ENCODE measurements around the gene CNOT6L. TPM values are rescaled to one million over a fixed set of nuclear protein-coding genes. Genes with fewer than 3 reads are reported as not detected.
A peak's percentile ranks its signal among the peaks of the same experiment; 100 is the strongest.

CNOT6L gene
- total RNA-seq, 1 donor from 2014 or later = 15.8 TPM

GRCh38 chr4:77819404-77819842, 255 bp upstream of the CNOT6L start:
- no peak for DNase-seq (ENCODE audit: low read depth)
- Histone ChIP-seq H3K4me3 (ENCODE audit: low read depth, low read length) (peak overlapping the region; percentile 95), H3K36me3 (ENCODE audit: control insufficient read depth, insufficient read depth, low read length) (no peaks in the 10 kb centered on the region), H3K27me3 (ENCODE audit: control insufficient read depth, insufficient read depth, low read length) (no peaks in the 10 kb centered on the region)
- TF ChIP-seq CTCF (IDR thresholded peaks at IDR 0.05; ENCODE audit: insufficient read depth, low read length, poor library complexity, severe bottlenecking) = no peak

- peak; percentile 61 for DNase-seq (ENCODE audit: low read depth)
- peak overlapping the region; percentile 95 for H3K4me3 ChIP-seq (ENCODE audit: low read depth, low read length)
- H3K36me3 ChIP-seq (ENCODE audit: control insufficient read depth, insufficient read depth, low read length) = no peaks in the 10 kb centered on the region
- peak; percentile 46 for TF ChIP-seq CTCF (IDR thresholded peaks at IDR 0.05; ENCODE audit: insufficient read depth, low read length, poor library complexity, severe bottlenecking)
- H3K27me3 ChIP-seq (ENCODE audit: control insufficient read depth, insufficient read depth, low read length) = no peaks in the 10 kb centered on the region
Observed at GRCh38 chr4:77818073-77818601, 1.0 kb downstream of the CNOT6L start.

- peak overlapping the region; percentile 95 for H3K4me3 ChIP-seq (ENCODE audit: low read depth, low read length)
- DNase-seq (ENCODE audit: low read depth) = peak; percentile 19
- no peak for TF ChIP-seq CTCF (IDR thresholded peaks at IDR 0.05; ENCODE audit: insufficient read depth, low read length, poor library complexity, severe bottlenecking)
- no peaks in the 10 kb centered on the region for H3K36me3 ChIP-seq (ENCODE audit: control insufficient read depth, insufficient read depth, low read length)
- no peaks in the 10 kb centered on the region for H3K27me3 ChIP-seq (ENCODE audit: control insufficient read depth, insufficient read depth, low read length)
Observed at GRCh38 chr4:77817304-77818072, 1.7 kb downstream of the CNOT6L start.

- Histone ChIP-seq H3K36me3 (ENCODE audit: control insufficient read depth, insufficient read depth, low read length) (no peaks in the 10 kb centered on the region), H3K4me3 (ENCODE audit: low read depth, low read length) (no peak overlapping the region), H3K27me3 (ENCODE audit: control insufficient read depth, insufficient read depth, low read length) (no peaks in the 10 kb centered on the region)
- no peak for DNase-seq (ENCODE audit: low read depth)
- TF ChIP-seq CTCF (IDR thresholded peaks at IDR 0.05; ENCODE audit: insufficient read depth, low read length, poor library complexity, severe bottlenecking) = no peak
Observed at GRCh38 chr4:77816546-77816945, 2.6 kb downstream of the CNOT6L start.

- Histone ChIP-seq H3K27me3 (ENCODE audit: control insufficient read depth, insufficient read depth, low read length) (no peaks in the 10 kb centered on the region), H3K36me3 (ENCODE audit: control insufficient read depth, insufficient read depth, low read length) (no peaks in the 10 kb centered on the region), H3K4me3 (ENCODE audit: low read depth, low read length) (no peak overlapping the region)
- TF ChIP-seq CTCF (IDR thresholded peaks at IDR 0.05; ENCODE audit: insufficient read depth, low read length, poor library complexity, severe bottlenecking) = no peak
- no peak for DNase-seq (ENCODE audit: low read depth)
Observed at GRCh38 chr4:77815636-77816035, 3.5 kb downstream of the CNOT6L start.
